HFF-Myc (cell line): ENCODE data around the gene MED22.

Experiments
- DNase-seq: peaks from one replicate; pipeline ENCODE4 v3.0.0-alpha.2; 2011; ENCODE audit warnings: low read depth; ENCODE audit errors: extremely low read depth
- H3K4me3 ChIP-seq: replicated peaks from 2 replicates; pipeline ENCODE4 v1.5.1; 2011; ENCODE audit warnings: low read depth, mild to moderate bottlenecking, control low read depth, low read length
- CTCF ChIP-seq: IDR thresholded peaks from 2 replicates; pipeline ENCODE4 v1.5.1; 2012; ENCODE audit warnings: mild to moderate bottlenecking, low read depth, low read length, control low read depth; ENCODE audit errors: missing control alignments

The MED22 gene

GRCh38 chr9:133349965-133350616 is 2.2 kb upstream of the MED22 start:
- TF ChIP-seq CTCF = no peak
- DNase-seq = no peak
- H3K4me3 ChIP-seq = peak overlapping the region; percentile 100

GRCh38 chr9:133348718-133349573 is 1.0 kb upstream of the MED22 start:
- DNase-seq = no peak
- peak overlapping the region; percentile 100 for H3K4me3 ChIP-seq
- TF ChIP-seq CTCF = no peak

- H3K4me3 ChIP-seq = peak overlapping the region; percentile 100
- no peak for TF ChIP-seq CTCF
- no peak for DNase-seq
Observed at GRCh38 chr9:133347515-133347984, 381 bp downstream of the MED22 start.

GRCh38 chr9:133346021-133346785 is 1.7 kb downstream of the MED22 start:
- no peak for TF ChIP-seq CTCF
- no peak for DNase-seq
- H3K4me3 ChIP-seq = peak overlapping the region; percentile 100

- no peak for TF ChIP-seq CTCF
- H3K4me3 ChIP-seq = no peak overlapping the region
- DNase-seq = no peak
Observed at GRCh38 chr9:133345596-133345995, 2.3 kb downstream of the MED22 start.

GRCh38 chr9:133344979-133345378 is 3.0 kb downstream of the MED22 start:
- no peak for DNase-seq
- no peak overlapping the region for H3K4me3 ChIP-seq
- no peak for TF ChIP-seq CTCF
